GM12865 (cell line): ENCODE data around the gene CNIH3.

Source experiments
- DNase-seq: peaks from one replicate; pipeline ENCODE4 v3.0.0; 2010; ENCODE audit warnings: low read depth
- H3K4me3 ChIP-seq: 2 replicates; pipeline ENCODE4 v1.5.1; 2011; ENCODE audit warnings: mild to moderate bottlenecking, low read depth, low read length, control low read depth
- CTCF ChIP-seq: IDR thresholded peaks from 2 replicates; pipeline ENCODE4 v1.5.1; 2011; ENCODE audit warnings: low read length, control low read depth, low read depth, inconsistent platforms; ENCODE audit not compliant: insufficient read depth; ENCODE audit errors: missing control alignments

Gene CNIH3

GRCh38 chr1:224767676-224768075 is 151.6 kb downstream of the CNIH3 start:
- H3K4me3 ChIP-seq = no peak overlapping the region
- no peak for DNase-seq
- TF ChIP-seq CTCF = no peak

- no peak for TF ChIP-seq CTCF
- H3K4me3 ChIP-seq = no peak overlapping the region
- no peak for DNase-seq
Measured at GRCh38 chr1:224768971-224769370, 152.9 kb downstream of the CNIH3 start.

GRCh38 chr1:224769452-224770335 is 153.6 kb downstream of the CNIH3 start:
- no peak overlapping the region for H3K4me3 ChIP-seq
- no peak for TF ChIP-seq CTCF
- no peak for DNase-seq

GRCh38 chr1:224770336-224770693 is 154.2 kb downstream of the CNIH3 start:
- no peak for TF ChIP-seq CTCF

GRCh38 chr1:224773646-224774045 is 157.5 kb downstream of the CNIH3 start:
- DNase-seq = no peak
- no peak for TF ChIP-seq CTCF
- H3K4me3 ChIP-seq = no peak overlapping the region

More at GRCh38 chr1:224770336-224770693, 154.2 kb downstream of the CNIH3 start:
- no peak overlapping the region for H3K4me3 ChIP-seq
- no peak for DNase-seq

- TF ChIP-seq CTCF = peak; percentile 52
- no peak overlapping the region for H3K4me3 ChIP-seq
- DNase-seq = no peak
Measured at GRCh38 chr1:224774378-224774777, 158.3 kb downstream of the CNIH3 start.

GRCh38 chr1:224777180-224777579 is 161.1 kb downstream of the CNIH3 start:
- H3K4me3 ChIP-seq = no peak overlapping the region
- DNase-seq = no peak
- TF ChIP-seq CTCF = no peak
